ENCODE data around the gene UBN2.

UBN2 gene

DNA sequence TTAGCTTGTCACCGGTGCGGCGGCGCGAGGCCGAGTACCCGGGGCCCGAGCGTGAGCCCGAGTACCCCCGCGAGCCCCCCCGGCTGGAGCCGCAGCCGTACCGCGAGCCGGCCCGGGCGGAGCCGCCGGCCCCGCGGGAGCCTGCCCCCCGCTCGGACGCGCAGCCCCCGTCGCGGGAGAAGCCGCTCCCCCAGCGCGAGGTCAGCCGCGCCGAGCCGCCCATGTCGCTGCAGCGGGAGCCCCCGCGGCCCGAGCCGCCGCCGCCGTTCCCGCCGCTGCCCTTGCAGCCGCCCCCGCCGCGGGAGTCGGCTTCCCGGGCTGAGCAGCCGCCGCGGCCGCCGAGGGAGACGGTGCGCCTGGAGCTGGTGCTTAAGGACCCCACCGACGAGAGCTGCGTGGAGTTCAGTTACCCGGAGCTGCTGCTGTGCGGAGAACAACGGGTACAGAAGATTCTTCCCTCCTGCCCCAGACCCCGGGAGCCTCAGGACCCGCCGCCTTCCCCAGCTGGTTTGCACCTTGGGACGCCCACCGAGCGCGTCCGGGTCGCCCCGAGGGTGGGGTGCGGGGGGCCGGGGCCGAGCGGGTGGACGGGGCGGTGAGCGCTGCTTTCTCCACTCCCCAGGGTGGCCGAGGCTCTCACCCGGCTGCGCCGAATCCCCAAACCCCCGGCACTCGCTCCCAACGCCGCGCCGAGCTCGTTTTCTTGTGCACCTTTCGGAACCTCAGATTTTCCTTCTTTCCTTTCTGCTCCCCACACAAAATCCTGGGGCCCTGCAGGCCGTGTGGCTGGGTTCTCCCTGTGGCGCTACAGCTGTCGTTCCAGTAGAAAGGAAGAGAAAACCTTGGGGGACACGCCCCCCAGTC lies 708 bp downstream of the UBN2 start:
- peak in 1 of 3 donors; percentile 5 for DNase-seq (ENCODE audit: low read depth in 3 of 3, low spot score in 1 of 3)

DNA sequence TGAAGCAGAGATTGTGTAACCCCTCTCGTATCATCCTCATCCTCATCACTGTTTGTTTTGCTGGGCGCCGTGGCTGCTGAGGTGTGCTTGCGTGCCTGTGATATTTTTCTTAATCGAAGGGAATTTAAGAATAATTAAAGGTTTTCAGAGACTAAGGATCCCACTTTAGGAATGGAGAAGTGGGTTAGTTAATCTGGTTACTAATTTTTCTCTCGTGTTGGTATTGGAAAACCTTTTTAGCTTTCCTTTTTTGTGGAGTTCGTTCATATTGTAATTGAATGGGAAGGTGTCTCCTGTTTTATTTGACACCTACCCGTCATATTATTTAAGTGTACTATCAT lies 1.3 kb downstream of the UBN2 start:
- DNase-seq (ENCODE audit: low read depth in 3 of 3, low spot score in 1 of 3), result no peak

DNA sequence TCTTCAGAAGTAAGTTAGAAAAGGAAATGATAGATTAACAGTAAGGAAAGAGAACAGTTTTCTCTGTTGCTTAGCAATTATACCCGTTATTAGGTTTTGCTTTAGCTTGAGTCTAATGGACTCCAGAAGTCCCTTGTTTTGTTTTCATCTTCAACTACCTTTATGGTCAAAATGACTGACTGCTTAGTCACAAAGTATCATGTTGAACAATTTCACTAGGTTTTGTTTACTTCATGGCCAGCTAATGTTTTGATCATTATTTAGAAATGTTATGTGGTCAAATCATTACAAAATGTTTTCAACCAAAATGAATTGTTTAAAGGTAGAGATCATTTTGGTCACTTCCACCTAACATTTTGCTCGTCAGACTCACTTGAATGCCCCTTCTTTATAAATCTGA lies 1.9 kb downstream of the UBN2 start:
- no peak for DNase-seq (ENCODE audit: low read depth in 3 of 3, low spot score in 1 of 3)

DNA sequence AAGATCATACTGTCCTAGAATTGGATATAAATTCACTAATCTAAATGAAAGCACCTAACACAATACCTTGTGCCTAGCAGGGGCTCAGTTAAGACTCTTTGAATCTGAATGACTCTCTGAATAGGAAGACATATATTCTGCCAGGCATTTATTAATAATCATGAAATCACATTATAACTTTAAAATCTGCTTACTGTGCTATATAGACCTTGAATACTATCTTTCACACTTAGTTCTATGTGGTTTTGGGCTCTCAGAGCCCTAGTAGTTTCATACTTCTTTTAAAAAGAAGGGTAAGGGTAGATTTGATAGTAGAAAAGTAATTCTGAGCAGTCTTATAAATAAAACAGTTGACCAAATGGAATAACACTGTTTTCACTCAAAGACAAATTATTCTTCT lies 10.2 kb downstream of the UBN2 start:
- no peak for DNase-seq (ENCODE audit: low read depth in 3 of 3, low spot score in 1 of 3)

DNA sequence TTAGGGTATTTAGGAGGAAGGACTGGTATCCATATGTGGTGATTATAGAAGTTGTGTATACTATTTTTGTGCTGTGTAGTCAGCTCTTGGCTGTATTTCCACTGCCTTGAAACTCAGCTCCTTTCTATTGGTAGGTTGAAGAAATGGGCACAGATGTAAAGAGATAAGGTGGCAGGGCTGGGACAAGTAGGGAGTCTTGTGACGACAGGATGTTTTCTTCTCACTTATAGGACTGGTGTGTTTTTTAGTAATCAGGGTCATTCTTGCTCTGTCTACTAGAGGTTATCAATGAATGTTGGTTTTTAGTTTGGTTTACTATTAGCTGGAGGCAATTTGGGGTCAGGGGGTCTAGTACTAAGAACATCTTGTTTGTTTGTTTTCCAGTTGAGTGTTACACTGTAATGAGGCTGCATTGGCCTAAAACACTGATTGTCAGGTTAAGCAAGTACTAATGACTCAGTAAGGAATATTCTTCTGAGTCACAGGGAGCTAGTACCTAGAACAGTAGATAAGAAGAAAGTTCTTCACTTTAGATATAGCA lies 11.8 kb downstream of the UBN2 start:
- DNase-seq (ENCODE audit: low read depth in 3 of 3, low spot score in 1 of 3), result no peak

DNA sequence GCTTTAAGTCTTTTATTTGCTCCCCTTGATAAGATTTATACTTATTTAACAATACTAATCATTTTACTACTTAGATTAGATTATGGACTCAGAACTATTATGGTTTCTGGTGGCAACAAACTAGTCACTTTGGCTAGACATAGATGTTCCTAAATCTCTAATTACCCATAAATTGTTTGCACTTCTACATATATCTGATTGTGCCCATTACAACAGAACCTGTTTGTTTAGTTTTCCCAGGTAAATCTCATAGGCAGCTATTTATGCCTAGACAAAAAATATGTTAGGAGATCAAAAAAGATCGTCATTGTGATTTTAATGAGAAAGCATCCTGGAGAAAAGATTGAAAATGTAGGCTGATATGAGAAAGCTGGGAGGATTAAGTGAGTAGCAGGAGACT lies 14.4 kb downstream of the UBN2 start:
- DNase-seq (ENCODE audit: low read depth in 3 of 3, low spot score in 1 of 3), result no peak

DNA sequence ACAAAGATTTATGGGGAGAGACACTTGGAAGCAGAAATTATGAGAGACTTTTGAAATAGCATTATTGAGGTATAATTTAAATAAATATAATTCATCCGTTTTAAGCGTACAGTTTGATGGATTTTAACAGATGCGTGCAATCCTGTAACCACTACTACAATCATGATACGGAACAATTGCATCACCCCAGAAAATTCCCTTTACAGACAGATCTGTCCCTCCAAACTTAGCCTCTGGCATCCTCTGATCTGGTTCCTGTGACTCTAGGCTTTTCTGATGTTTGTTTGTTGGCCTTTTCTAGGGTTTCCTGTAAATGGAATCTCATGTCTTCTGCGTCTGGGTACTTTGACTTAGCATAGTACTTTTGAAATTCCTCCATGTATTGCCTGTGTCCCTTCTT lies 15.5 kb downstream of the UBN2 start:
- no peak for DNase-seq (ENCODE audit: low read depth in 3 of 3, low spot score in 1 of 3)

DNA sequence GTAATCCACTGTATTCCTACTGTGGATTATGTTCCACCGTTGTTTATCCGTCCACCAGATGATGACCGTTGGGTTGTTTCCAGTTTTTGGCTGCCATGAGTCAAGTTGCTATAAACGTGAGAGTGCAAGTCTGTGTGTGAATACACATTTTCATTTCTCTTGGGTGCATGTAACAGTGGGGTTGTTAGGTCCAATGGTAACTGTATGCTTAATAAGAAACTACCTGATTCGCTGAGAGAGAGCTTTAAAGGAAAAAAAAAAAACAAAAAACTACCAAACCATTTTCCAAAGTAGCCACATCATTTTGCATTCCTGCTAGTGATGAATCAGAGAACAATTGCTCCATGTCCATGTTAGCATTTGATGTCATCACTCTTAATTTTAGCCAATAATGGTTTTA lies 15.9 kb downstream of the UBN2 start:
- no peak for DNase-seq (ENCODE audit: low read depth in 3 of 3, low spot score in 1 of 3)

DNA sequence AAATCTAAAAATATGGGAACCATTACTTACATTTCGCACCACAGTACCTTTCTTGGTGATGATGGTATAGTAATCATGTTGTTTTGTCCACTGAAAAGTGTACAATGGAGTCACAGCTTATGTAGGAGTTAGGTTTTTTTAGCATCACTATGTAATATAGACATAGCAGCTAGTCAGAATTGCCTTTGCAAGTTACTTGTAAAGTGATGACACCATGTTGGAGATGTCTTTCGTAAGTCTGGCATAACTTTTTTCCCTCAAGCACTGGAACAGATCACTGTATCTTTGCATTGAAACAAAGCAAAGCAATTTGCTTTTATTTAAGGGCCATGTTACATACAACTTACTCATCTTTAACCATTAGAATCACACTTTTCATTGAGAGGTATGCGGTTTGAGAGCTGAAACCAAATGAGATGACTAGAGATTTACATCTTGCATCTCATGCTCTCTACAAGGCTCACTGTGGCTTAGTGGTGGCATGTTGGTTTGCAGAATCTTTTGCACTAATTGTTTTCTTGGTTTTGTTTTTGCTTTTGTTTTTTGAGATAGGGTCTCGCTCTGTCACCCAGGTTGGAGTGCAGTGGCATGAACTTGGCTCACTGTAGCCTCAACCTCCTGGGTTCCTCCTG lies 18.3 kb downstream of the UBN2 start:
- DNase-seq (ENCODE audit: low read depth in 3 of 3, low spot score in 1 of 3), result no peak

DNA sequence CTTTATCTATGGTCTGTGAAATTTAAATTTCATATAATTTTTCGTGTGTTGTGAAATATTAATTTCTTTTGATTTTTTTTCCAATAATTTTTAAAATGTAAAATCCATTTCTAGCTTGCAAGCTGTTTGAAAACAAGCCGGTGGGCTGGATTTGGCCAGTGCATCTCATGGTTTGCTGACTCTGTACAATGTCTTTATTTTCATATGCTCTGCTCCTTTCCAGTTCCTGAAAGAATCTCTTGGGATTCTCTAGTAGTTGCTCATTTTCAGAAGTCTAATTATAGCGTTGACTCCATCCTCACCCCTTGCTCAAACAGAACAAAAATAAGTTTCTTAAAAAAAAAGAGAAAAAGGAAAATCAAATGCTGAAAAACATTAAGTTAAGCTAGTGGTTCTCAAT lies 21.4 kb downstream of the UBN2 start:
- DNase-seq (ENCODE audit: low read depth in 3 of 3, low spot score in 1 of 3), result no peak

DNA sequence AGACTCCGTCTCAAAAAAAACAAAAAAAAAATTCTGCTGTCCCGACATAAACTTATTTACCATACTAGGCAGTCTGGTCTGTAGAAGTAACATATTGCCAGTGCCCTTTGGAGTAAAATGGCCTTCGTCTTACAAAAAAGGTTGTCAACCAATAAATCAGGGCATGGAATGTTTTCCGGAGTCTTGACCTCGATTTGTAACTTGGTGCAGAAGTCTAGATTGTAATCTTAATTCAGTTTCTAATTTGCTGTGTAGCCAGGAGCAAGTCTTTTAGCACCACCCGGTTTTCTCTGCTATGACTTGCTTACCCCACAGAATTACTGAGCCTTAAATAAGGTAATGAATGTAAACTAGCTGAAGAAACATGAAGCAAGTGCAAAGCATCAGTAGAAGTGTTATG lies 23.2 kb downstream of the UBN2 start:
- no peak for DNase-seq (ENCODE audit: low read depth in 3 of 3, low spot score in 1 of 3)

DNA sequence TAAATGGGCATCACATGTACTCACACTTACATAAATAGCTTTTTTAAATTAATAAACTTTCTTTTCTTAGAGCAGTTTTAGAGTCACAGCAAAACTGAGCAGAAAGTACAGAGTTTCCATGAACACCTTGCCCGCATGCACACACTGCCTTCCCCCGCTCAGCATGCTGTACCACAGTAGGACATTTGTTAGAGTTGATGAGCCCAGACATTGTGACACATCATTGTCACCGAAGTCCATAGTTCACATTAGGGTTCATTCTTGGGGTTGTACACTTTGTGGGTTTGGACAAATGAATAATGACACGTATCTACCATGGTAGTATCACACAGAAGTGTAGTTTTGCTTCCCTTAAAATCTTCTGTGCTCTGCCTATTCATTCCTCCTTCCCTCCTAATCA lies 23.7 kb downstream of the UBN2 start:
- no peak for DNase-seq (ENCODE audit: low read depth in 3 of 3, low spot score in 1 of 3)

DNA sequence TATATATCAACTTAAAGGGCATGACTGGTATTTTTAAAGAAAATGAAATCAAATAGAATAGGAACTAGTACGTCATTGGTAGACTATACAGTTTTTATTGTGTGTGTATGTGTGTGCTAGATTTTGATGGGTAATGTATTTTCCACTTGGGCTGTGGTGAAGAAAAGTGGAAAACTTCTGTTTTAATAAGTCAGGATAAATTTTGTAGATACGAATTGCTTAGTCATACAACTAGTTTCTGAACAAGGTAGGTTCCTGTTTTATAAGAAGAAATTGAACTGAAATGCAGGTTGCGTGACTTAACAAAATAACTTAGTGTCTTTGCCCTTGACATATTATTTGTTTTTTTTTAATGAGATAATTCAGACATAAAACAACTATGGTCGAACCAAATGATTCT lies 24.3 kb downstream of the UBN2 start:
- DNase-seq (ENCODE audit: low read depth in 3 of 3, low spot score in 1 of 3), result no peak

DNA sequence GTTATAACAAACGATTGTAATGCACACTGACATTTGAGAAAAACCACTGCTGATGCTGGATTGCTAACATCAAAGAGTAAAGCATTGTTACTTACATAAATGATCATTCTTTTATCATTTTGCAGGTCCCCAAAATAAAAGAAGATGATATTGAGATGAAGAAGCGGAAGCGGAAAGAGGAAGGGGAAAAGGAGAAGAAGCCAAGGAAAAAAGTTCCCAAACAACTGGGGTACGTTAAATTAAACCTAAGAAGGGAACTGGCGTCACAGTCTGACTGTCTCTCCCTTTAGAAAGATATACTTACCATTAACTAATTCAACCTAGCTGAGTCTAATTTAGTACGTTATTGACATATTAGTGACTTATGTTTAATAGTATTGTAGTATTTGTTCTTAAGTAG lies 28.1 kb downstream of the UBN2 start:
- no peak for DNase-seq (ENCODE audit: low read depth in 3 of 3, low spot score in 1 of 3)

DNA sequence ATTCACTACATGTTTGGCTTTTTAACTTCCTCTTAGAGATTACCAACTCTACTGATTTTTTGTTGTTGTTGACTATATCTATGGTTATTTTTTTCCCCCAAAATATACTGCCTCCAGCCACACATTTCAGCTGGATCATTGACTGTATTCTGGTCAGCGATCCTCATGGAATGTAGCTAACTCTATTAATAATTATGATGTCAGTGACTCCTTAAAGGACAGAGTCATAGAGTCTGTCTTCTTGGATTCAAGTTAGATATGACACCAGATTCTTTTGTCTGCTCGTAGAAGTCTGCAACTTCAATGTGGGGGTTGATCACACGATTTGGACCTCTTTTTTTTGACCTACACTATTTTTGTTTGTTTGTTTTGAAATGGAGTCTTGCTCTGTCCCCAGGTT lies 33.2 kb downstream of the UBN2 start:
- no peak for DNase-seq (ENCODE audit: low read depth in 3 of 3, low spot score in 1 of 3)

DNA sequence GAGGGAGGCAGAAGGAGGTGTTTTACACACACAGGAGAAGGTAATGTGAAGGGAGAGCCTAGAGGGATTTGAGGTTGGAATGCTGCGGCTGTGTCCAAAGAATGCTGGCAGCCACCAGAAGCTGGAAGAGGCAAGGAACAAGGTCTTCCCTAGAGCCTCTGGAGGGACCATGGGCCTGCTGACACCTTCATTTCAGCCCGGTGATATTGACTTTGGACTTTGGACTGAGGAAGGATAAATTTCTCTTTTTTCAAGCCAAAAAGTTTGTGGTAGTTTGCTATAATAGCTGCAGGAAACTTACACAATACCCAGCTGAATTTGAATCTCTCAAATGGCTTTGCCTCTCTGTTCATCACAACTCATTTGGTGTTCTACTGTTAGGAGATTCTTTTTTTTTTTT lies 34.6 kb downstream of the UBN2 start:
- no peak for DNase-seq (ENCODE audit: low read depth in 3 of 3, low spot score in 1 of 3)

DNA sequence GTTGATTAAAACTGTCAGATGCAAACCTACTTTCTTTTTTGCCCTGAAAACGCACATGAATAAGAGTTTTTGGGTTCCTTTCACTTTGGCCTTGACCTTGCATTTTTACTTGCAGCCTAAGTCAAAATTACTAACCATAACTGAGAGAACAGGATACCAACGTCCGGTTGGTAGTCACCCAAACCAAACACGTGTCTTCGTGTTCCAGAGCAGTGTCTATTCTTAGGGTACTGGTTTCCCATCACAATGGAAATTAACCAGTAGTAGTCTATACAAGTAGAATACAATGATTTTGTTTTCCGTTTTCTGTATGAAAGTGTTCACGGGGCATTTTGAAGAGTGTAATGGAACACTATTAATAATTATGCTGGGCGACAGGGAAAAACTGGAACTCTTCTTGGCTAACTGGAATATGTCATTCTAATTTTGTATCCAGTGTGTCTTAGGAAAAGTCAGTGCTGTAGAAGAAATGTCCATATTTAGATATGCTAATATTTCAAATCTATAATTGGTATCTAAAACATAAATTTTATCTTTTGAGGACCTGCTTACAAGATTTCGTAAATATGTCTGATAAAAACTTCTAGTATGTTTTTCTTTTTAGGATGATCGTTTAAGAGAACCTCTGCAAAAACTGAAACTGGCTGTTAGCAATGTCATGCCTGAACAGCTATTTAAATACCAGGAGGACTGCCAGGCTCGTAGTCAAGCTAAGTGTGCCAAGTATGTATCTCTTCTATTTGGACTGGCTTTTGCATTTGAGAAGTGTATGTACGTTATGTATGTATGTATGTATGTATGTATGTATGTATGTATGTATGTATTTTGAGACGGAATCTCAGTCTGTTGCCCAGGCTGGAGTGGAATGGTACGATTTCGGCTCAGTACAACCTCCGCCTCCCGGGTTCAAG lies 40.9 kb downstream of the UBN2 start:
- no peak for DNase-seq (ENCODE audit: low read depth in 3 of 3, low spot score in 1 of 3)

DNA sequence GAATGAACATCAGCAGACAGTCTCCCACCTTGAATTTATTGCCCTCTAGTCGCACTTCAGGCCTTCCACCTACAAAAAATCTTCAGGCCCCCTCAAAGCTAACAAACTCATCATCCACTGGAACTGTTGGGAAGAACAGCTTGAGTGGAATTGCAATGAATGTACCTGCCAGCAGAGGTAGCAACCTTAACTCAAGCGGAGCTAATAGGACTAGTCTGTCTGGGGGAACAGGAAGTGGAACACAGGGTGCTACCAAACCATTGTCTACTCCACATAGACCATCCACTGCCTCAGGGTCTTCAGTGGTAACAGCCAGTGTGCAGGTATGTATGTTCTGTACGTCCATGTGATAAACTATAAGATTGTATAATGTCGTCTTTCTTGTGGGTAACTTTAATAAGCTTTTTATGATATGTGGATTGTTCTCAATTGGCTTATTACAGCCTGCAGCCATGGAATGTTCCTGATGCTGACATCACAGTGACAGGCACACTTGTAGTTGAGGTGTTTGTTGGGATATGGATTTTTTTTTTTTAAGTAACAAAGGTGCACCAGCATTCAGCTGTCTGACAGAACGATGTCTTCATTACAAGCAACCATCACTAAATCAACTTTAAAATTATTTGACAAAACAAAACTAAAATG lies 53.3 kb downstream of the UBN2 start:
- DNase-seq (ENCODE audit: low read depth in 3 of 3, low spot score in 1 of 3), result no peak

DNA sequence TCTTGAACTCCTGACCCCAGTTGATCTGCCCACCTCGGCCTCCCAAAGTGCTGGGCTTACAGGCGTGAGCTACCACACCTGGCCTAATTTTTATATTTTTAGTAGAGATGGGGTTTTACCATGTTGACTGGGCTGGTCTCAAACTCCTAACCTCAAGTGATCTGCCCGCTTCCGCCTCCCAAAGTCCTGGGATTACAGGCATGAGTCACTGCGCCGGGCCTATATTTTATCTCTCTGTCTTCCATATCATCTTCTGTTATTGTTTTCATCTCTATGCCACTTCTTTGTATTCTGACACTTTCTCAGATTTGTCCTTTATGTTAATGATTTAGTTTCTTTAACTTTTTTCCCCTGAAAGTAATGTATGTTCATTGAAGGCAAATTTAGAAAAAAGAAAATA lies 55.1 kb downstream of the UBN2 start:
- DNase-seq (ENCODE audit: low read depth in 3 of 3, low spot score in 1 of 3), result no peak

DNA sequence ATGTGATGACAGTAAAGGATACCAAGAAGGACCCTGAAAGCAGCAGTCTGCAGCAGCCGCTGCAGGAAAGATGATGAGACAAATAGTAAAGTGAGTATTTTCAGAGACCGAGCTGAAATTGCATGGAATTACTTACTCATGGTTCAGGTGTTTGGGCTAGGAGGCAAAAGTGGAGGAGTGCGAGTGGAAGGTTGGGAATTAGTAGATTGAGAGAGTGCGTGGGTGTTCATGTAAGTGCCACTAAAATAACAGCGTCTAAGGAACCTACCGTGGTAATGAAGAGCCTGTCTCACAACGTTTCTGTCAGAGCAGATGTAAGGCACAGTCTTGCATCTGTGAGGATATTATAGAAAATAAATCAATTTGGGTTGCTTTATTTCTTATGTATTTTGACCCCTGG lies 61.8 kb downstream of the UBN2 start:
- no peak for DNase-seq (ENCODE audit: low read depth in 3 of 3, low spot score in 1 of 3)

DNA sequence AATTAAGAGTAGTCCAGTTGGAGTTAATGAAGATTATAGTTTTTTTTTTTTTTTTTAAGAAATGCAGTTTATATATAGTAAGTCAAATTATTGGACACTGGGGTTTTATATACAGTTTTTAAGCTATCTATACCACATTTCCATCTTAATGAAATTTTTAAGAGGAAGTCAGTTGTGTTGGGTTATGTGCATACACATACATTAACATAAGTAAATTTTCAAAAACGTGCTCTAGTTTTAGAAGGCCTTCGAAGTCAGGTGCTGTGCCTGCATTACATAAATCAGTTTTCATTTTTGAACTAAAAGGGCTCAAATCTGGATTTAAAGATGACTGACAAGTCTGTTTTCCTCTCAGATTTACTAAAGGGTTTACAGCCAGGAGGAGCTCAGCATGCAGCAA lies 62.5 kb downstream of the UBN2 start:
- no peak for DNase-seq (ENCODE audit: low read depth in 3 of 3, low spot score in 1 of 3)
